CD8-positive, alpha-beta memory T cell (primary cell): ENCODE measurements around the gene MINDY4. TPM values are rescaled to one million over a fixed set of nuclear protein-coding genes. Genes with fewer than 3 reads are reported as not detected.

Experiments used
- CTCF ChIA-PET: fragments of 350-600 bp; sonication (Branson Sonifier 250); formaldehyde crosslinking; loops from one replicate; lab custom pipeline; 2021; ENCODE audit warnings: antibody characterized with exemption; lab: Charles Lee
- POLR2A ChIA-PET: fragments of 350-600 bp; sonication (Branson Sonifier 250); formaldehyde crosslinking; loops from one replicate; lab custom pipeline; 2021; ENCODE audit warnings: antibody characterized with exemption; lab: Charles Lee
- DNase-seq, 5 donors: peaks; one replicate each; pipeline versions ENCODE4 v3.0.0 to v3.0.0-alpha.2; 2020 to 2022; ENCODE audit warnings: mixed read lengths in 1 of 5
- H3K27ac ChIP-seq: one replicate; pipeline ENCODE4 v1.7.0; 2013; ENCODE audit warnings: low read depth, mild to moderate bottlenecking, low read length, moderate library complexity
- H3K27me3 ChIP-seq: 2 replicates; pipeline ENCODE4 v1.7.0; 2013; ENCODE audit warnings: low read length, mild to moderate bottlenecking; ENCODE audit not compliant: insufficient read depth, poor library complexity, severe bottlenecking
- H3K36me3 ChIP-seq: 2 replicates; pipeline ENCODE4 v1.7.0; 2013; ENCODE audit warnings: mild to moderate bottlenecking, low read length, moderate library complexity; ENCODE audit not compliant: insufficient read depth
- H3K4me1 ChIP-seq: 2 replicates; pipeline ENCODE4 v1.7.0; 2013; ENCODE audit warnings: mild to moderate bottlenecking, low read length, moderate library complexity; ENCODE audit not compliant: insufficient read depth
- H3K4me3 ChIP-seq: 2 replicates; pipeline ENCODE4 v1.7.0; 2013; ENCODE audit warnings: mild to moderate bottlenecking, low read length
- H3K9me3 ChIP-seq: 2 replicates; pipeline ENCODE4 v1.7.0; 2013; ENCODE audit warnings: mild to moderate bottlenecking, low read length
- H3K27ac Mint-ChIP-seq, 8 donors: one replicate each; pipeline ENCODE4 v1.8.0; 2020 to 2021; ENCODE audit warnings: mixed read lengths in 8 of 8, mild to moderate bottlenecking in 6 of 8, inconsistent platforms in 3 of 8, moderate library complexity in 3 of 8
- H3K27me3 Mint-ChIP-seq, 2 donors: one replicate each; pipeline ENCODE4 v1.8.0; 2020 to 2021; ENCODE audit warnings: mixed read lengths in 2 of 2, mild to moderate bottlenecking in 1 of 2, moderate library complexity in 1 of 2
- H3K36me3 Mint-ChIP-seq, 3 donors: one replicate each; pipeline ENCODE4 v1.8.0; 2020 to 2021; ENCODE audit warnings: mixed read lengths in 3 of 3, inconsistent platforms in 1 of 3, mild to moderate bottlenecking in 1 of 3
- H3K4me1 Mint-ChIP-seq, 3 donors: one replicate each; pipeline ENCODE4 v1.8.0; 2020 to 2021; ENCODE audit warnings: mixed read lengths in 3 of 3, inconsistent platforms in 1 of 3, mild to moderate bottlenecking in 1 of 3
- H3K4me3 Mint-ChIP-seq, 7 donors: one replicate each; pipeline ENCODE4 v1.8.0; 2020 to 2021; ENCODE audit warnings: mixed read lengths in 7 of 7, mild to moderate bottlenecking in 6 of 7, moderate library complexity in 4 of 7, inconsistent platforms in 2 of 7
- H3K9me3 Mint-ChIP-seq, 5 donors: one replicate each; pipeline ENCODE4 v1.8.0; 2020 to 2022; ENCODE audit warnings: mixed read lengths in 5 of 5, mild to moderate bottlenecking in 3 of 5, moderate library complexity in 2 of 5, inconsistent platforms in 1 of 5
- polyA plus RNA-seq: library from polyadenylated mRNA; unstranded; fragments of 300-500 nt; fragmentation: Illumina TruSeq; gene quantifications from one replicate; pipeline ENCODE4 v1.2.3, GENCODE V29; 2021
- total RNA-seq, 2 experiments: library from RNA; stranded (reverse); gene quantifications; one replicate each; pipeline ENCODE4 v1.2.3, GENCODE V29; 2021

MINDY4 gene
- total and polyA plus RNA-seq, 3 experiments from 2014 or later = 1.0 to 2.6 (median 2.4) TPM

- no peak overlapping the region for H3K27ac ChIP-seq
- H3K9me3 ChIP-seq = no peaks in the 10 kb centered on the region
- H3K4me3 ChIP-seq = no peak overlapping the region
- ChIA-PET CTCF (no interaction called here), POLR2A (no interaction called here)
- Mint-ChIP-seq H3K36me3 (no peaks in the 10 kb centered on the region), H3K9me3 (no peaks in the 10 kb centered on the region), H3K4me1 (no peaks in the 10 kb centered on the region), H3K27ac (no peak overlapping the region), H3K4me3 (no peak overlapping the region), H3K27me3 (no peaks in the 10 kb centered on the region)
- no peaks in the 10 kb centered on the region for H3K27me3 ChIP-seq
- DNase-seq = no peak
- H3K4me1 ChIP-seq = no peaks in the 10 kb centered on the region
- no peaks in the 10 kb centered on the region for H3K36me3 ChIP-seq
Measured at GRCh38 chr7:30862995-30863705, 91.9 kb downstream of the MINDY4 start.

- H3K27me3 Mint-ChIP-seq = no peaks in the 10 kb centered on the region
- Histone ChIP-seq H3K36me3 (no peaks in the 10 kb centered on the region), H3K27ac (no peak overlapping the region), H3K4me1 (no peaks in the 10 kb centered on the region), H3K9me3 (no peaks in the 10 kb centered on the region), H3K27me3 (no peaks in the 10 kb centered on the region), H3K4me3 (no peak overlapping the region)
- ChIA-PET POLR2A (no interaction called here), CTCF (no interaction called here)
- H3K27ac Mint-ChIP-seq = peak overlapping the region in 1 of 8 donors; percentile 56
- H3K36me3 Mint-ChIP-seq = no peaks in the 10 kb centered on the region
- H3K4me1 Mint-ChIP-seq = no peaks in the 10 kb centered on the region
- no peak for DNase-seq
- H3K9me3 Mint-ChIP-seq = no peaks in the 10 kb centered on the region
- no peak overlapping the region for H3K4me3 Mint-ChIP-seq
Measured at GRCh38 chr7:30863706-30864035, 92.5 kb downstream of the MINDY4 start.

- no peaks in the 10 kb centered on the region for H3K36me3 ChIP-seq
- H3K4me3 ChIP-seq = no peak overlapping the region
- Mint-ChIP-seq H3K9me3 (no peaks in the 10 kb centered on the region), H3K4me1 (no peaks in the 10 kb centered on the region), H3K4me3 (no peak overlapping the region), H3K27me3 (no peaks in the 10 kb centered on the region), H3K36me3 (no peaks in the 10 kb centered on the region), H3K27ac (peak overlapping the region in 1 of 8 donors; percentile 56)
- CTCF ChIA-PET = no interaction called here
- H3K9me3 ChIP-seq = no peaks in the 10 kb centered on the region
- DNase-seq = no peak
- POLR2A ChIA-PET = no interaction called here
- no peaks in the 10 kb centered on the region for H3K4me1 ChIP-seq
- no peak overlapping the region for H3K27ac ChIP-seq
- no peaks in the 10 kb centered on the region for H3K27me3 ChIP-seq
Measured at GRCh38 chr7:30864101-30864500, 92.9 kb downstream of the MINDY4 start.

- Histone ChIP-seq H3K36me3 (no peaks in the 10 kb centered on the region), H3K27me3 (no peaks in the 10 kb centered on the region), H3K9me3 (no peaks in the 10 kb centered on the region), H3K4me3 (no peak overlapping the region), H3K4me1 (no peaks in the 10 kb centered on the region), H3K27ac (no peak overlapping the region)
- no peaks in the 10 kb centered on the region for H3K9me3 Mint-ChIP-seq
- no peaks in the 10 kb centered on the region for H3K36me3 Mint-ChIP-seq
- DNase-seq = no peak
- H3K4me1 Mint-ChIP-seq = no peaks in the 10 kb centered on the region
- no peaks in the 10 kb centered on the region for H3K27me3 Mint-ChIP-seq
- H3K27ac Mint-ChIP-seq = no peak overlapping the region
- H3K4me3 Mint-ChIP-seq = no peak overlapping the region
- ChIA-PET POLR2A (no interaction called here), CTCF (no interaction called here)
Measured at GRCh38 chr7:30865076-30865475, 93.9 kb downstream of the MINDY4 start.

GRCh38 chr7:30865821-30866220, 94.6 kb downstream of the MINDY4 start:
- H3K4me1 Mint-ChIP-seq = no peaks in the 10 kb centered on the region
- H3K27me3 Mint-ChIP-seq = no peaks in the 10 kb centered on the region
- Histone ChIP-seq H3K4me1 (no peaks in the 10 kb centered on the region), H3K4me3 (no peak overlapping the region), H3K27ac (no peak overlapping the region), H3K9me3 (no peaks in the 10 kb centered on the region), H3K36me3 (no peaks in the 10 kb centered on the region), H3K27me3 (no peaks in the 10 kb centered on the region)
- no peak overlapping the region for H3K4me3 Mint-ChIP-seq
- CTCF ChIA-PET = no interaction called here
- POLR2A ChIA-PET = no interaction called here
- no peaks in the 10 kb centered on the region for H3K36me3 Mint-ChIP-seq
- no peak overlapping the region for H3K27ac Mint-ChIP-seq
- no peaks in the 10 kb centered on the region for H3K9me3 Mint-ChIP-seq
- DNase-seq = no peak

GRCh38 chr7:30866939-30867338, 95.7 kb downstream of the MINDY4 start:
- no peaks in the 10 kb centered on the region for H3K4me1 ChIP-seq
- Mint-ChIP-seq H3K27ac (no peak overlapping the region), H3K9me3 (no peaks in the 10 kb centered on the region), H3K36me3 (no peaks in the 10 kb centered on the region), H3K27me3 (no peaks in the 10 kb centered on the region), H3K4me1 (no peaks in the 10 kb centered on the region), H3K4me3 (no peak overlapping the region)
- no peaks in the 10 kb centered on the region for H3K9me3 ChIP-seq
- H3K27me3 ChIP-seq = no peaks in the 10 kb centered on the region
- H3K36me3 ChIP-seq = no peaks in the 10 kb centered on the region
- H3K4me3 ChIP-seq = no peak overlapping the region
- DNase-seq = no peak
- no peak overlapping the region for H3K27ac ChIP-seq
- ChIA-PET CTCF (no interaction called here), POLR2A (no interaction called here)

GRCh38 chr7:30867483-30867882, 96.3 kb downstream of the MINDY4 start:
- Mint-ChIP-seq H3K27ac (no peak overlapping the region), H3K4me3 (no peak overlapping the region), H3K27me3 (no peaks in the 10 kb centered on the region), H3K4me1 (no peaks in the 10 kb centered on the region), H3K36me3 (no peaks in the 10 kb centered on the region), H3K9me3 (no peaks in the 10 kb centered on the region)
- Histone ChIP-seq H3K27ac (no peak overlapping the region), H3K27me3 (no peaks in the 10 kb centered on the region), H3K36me3 (no peaks in the 10 kb centered on the region), H3K4me3 (no peak overlapping the region), H3K9me3 (no peaks in the 10 kb centered on the region), H3K4me1 (no peaks in the 10 kb centered on the region)
- ChIA-PET CTCF (no interaction called here), POLR2A (no interaction called here)
- no peak for DNase-seq

GRCh38 chr7:30869794-30870611, 98.8 kb downstream of the MINDY4 start:
- POLR2A ChIA-PET = no interaction called here
- no peak overlapping the region for H3K4me3 Mint-ChIP-seq
- no peak overlapping the region for H3K4me3 ChIP-seq
- no peaks in the 10 kb centered on the region for H3K9me3 ChIP-seq
- H3K27ac Mint-ChIP-seq = no peak overlapping the region
- no peak for DNase-seq
- no peaks in the 10 kb centered on the region for H3K36me3 ChIP-seq
- H3K27ac ChIP-seq = no peak overlapping the region
- no peaks in the 10 kb centered on the region for H3K27me3 Mint-ChIP-seq
- H3K27me3 ChIP-seq = no peaks in the 10 kb centered on the region
- H3K9me3 Mint-ChIP-seq = peaks cover 0 to 1% (median 0%) of the 10 kb centered on the region in 5 donors
- H3K4me1 ChIP-seq = no peaks in the 10 kb centered on the region
- CTCF ChIA-PET = no interaction called here
- H3K4me1 Mint-ChIP-seq = no peaks in the 10 kb centered on the region
- H3K36me3 Mint-ChIP-seq = no peaks in the 10 kb centered on the region
